GM18507 (cell line): ENCODE measurements around the gene SLC24A3.

Experiments used
- DNase-seq: peaks from one replicate; pipeline ENCODE4 v3.0.0; 2011; ENCODE audit warnings: low read depth; ENCODE audit not compliant: insufficient read length; ENCODE audit errors: extremely low spot score
- FAIRE-seq: peaks from 2 replicates; lab custom pipeline; 2011; peaks lifted over from hg19 to GRCh38; lab: Jason Lieb, UNC

Gene SLC24A3

GRCh38 chr20:19322061-19322985, 109.9 kb downstream of the SLC24A3 start:
- DNase-seq = no peak
- FAIRE-seq = no peak

GRCh38 chr20:19327401-19327800, 115.0 kb downstream of the SLC24A3 start:
- FAIRE-seq (no peak), DNase-seq (no peak)

- FAIRE-seq = no peak
- no peak for DNase-seq
Measured at GRCh38 chr20:19328676-19329075, 116.2 kb downstream of the SLC24A3 start.

- FAIRE-seq (no peak), DNase-seq (no peak)
Measured at GRCh38 chr20:19330038-19330437, 117.6 kb downstream of the SLC24A3 start.

- DNase-seq = no peak
- no peak for FAIRE-seq
Measured at GRCh38 chr20:19330731-19331130, 118.3 kb downstream of the SLC24A3 start.

GRCh38 chr20:19333563-19333962, 121.1 kb downstream of the SLC24A3 start:
- FAIRE-seq (no peak), DNase-seq (no peak)

- DNase-seq = no peak
- FAIRE-seq = no peak
Measured at GRCh38 chr20:19335341-19335740, 122.9 kb downstream of the SLC24A3 start.

- DNase-seq (no peak), FAIRE-seq (no peak)
Measured at GRCh38 chr20:19335916-19336315, 123.5 kb downstream of the SLC24A3 start.

GRCh38 chr20:19336631-19337030, 124.2 kb downstream of the SLC24A3 start:
- no peak for DNase-seq
- FAIRE-seq = no peak

- DNase-seq (no peak), FAIRE-seq (no peak)
Measured at GRCh38 chr20:19338380-19338779, 125.9 kb downstream of the SLC24A3 start.

GRCh38 chr20:19338960-19339359, 126.5 kb downstream of the SLC24A3 start:
- FAIRE-seq = no peak
- DNase-seq = no peak

GRCh38 chr20:19341348-19342053, 129.1 kb downstream of the SLC24A3 start:
- FAIRE-seq (no peak), DNase-seq (no peak)

GRCh38 chr20:19344341-19344740, 131.9 kb downstream of the SLC24A3 start:
- no peak for DNase-seq
- no peak for FAIRE-seq

- DNase-seq (peak; percentile 20), FAIRE-seq (peak; percentile 68)
Measured at GRCh38 chr20:19347943-19348456, 135.6 kb downstream of the SLC24A3 start.

- DNase-seq (no peak), FAIRE-seq (no peak)
Measured at GRCh38 chr20:19348582-19348981, 136.1 kb downstream of the SLC24A3 start.

- DNase-seq (no peak), FAIRE-seq (no peak)
Measured at GRCh38 chr20:19349879-19350278, 137.4 kb downstream of the SLC24A3 start.

- FAIRE-seq = no peak
Measured at GRCh38 chr20:19351542-19351941, 139.1 kb downstream of the SLC24A3 start.

GRCh38 chr20:19354950-19355349, 142.5 kb downstream of the SLC24A3 start:
- FAIRE-seq (no peak), DNase-seq (no peak)

More at GRCh38 chr20:19351542-19351941, 139.1 kb downstream of the SLC24A3 start:
- no peak for DNase-seq

GRCh38 chr20:19361790-19362189, 149.3 kb downstream of the SLC24A3 start:
- no peak for FAIRE-seq
- DNase-seq = no peak

- DNase-seq (no peak), FAIRE-seq (no peak)
Measured at GRCh38 chr20:19363476-19363875, 151.0 kb downstream of the SLC24A3 start.
